Upper lobe of right lung (tissue), 1 donor: Measurements from ENCODE around the gene MIF4GD. TPM values are rescaled to one million over a fixed set of nuclear protein-coding genes. Genes with fewer than 3 reads are reported as not detected.

Experiments used
- ATAC-seq: fragments of 200-7000 bp; cut with Tn5 transposase; one replicate; pipeline ENCODE4 v1.9.1; 2020; ENCODE audit warnings: mild to moderate bottlenecking, moderate library complexity
- DNase-seq: peaks from one replicate; pipeline ENCODE4 v3.0.0-alpha.2; 2020
- H3K27ac ChIP-seq: fragments of 200-600 bp; one replicate; pipeline ENCODE4 v1.8.0; 2022
- H3K27me3 ChIP-seq: fragments of 200-600 bp; one replicate; pipeline ENCODE4 v1.8.0; 2022; ENCODE audit warnings: mild to moderate bottlenecking
- H3K36me3 ChIP-seq: fragments of 200-600 bp; one replicate; pipeline ENCODE4 v1.8.0; 2022
- H3K4me1 ChIP-seq: fragments of 200-600 bp; one replicate; pipeline ENCODE4 v1.8.0; 2022
- H3K4me3 ChIP-seq: fragments of 200-600 bp; one replicate; pipeline ENCODE4 v1.8.0; 2022; ENCODE audit warnings: mild to moderate bottlenecking
- H3K9me3 ChIP-seq: fragments of 200-600 bp; one replicate; pipeline ENCODE4 v1.8.0; 2022
- CTCF ChIP-seq: fragments of 200-600 bp; IDR thresholded peaks from one replicate; pipeline ENCODE4 v1.8.0; 2022; ENCODE audit warnings: antibody characterized with exemption
- intact Hi-C: fragments of 100-400 bp; cut with DNase I; formaldehyde crosslinking; loops from one replicate; pipeline ENCODE4 v1.11.0; 2022
- total RNA-seq: library from RNA; stranded (reverse); fragmentation: NEBNext Ultra II Directional; extraction: Animal tissue kit (Norgen Biotek cat#: 25700); gene quantifications from one replicate; pipeline ENCODE4 v1.2.1, GENCODE V29; 2021
- donor health status: DM: no; HTN: yes; CAD: no; lungs with severe emphysema.

The MIF4GD gene
- total RNA-seq, 1 donor from 2014 or later: 25.7 TPM

DNA sequence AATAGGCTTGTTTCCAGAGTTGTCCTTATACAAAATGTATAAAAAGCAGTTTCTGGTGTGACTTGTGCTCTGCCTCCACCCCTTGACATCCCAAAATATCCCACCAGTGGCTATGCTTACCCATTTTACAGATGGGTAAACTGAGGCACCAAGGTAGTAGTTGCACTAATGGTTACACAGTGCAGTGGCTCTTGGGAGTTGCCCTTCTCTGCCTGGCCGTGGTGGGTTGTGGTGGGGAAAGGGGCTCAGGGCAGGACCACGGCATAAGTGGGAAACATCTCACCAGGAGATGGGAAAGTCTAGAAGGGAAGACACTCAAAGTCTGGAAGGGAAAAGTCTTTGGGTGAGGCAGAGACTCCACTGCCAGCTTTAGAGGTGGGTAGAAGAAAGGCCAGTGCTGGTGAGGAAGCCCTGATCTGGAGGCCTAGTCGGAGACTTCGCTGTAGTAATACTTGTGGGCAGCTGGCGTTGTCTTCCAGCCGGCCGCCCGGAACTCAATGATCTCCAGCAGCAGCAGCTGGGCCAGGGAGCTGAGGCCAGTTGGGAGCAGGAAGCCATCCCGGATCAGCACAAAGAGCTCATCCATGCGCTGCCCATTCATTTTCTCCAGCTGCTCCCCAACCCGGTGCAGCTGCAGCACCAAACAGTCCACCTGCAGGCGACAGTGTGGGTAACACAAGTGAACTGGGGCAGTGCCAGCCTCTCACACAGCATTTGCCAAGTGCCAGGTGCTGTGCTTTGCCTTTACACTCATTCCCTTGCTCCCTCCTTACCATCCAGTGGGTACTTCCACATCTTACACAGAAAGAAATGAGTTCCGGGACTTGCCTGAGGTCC lies 4.5 kb downstream of the MIF4GD start:
- no peak overlapping the region for H3K27ac ChIP-seq
- TF ChIP-seq CTCF: no peak

GRCh38 chr17:75265614-75266315 lies 5.3 kb downstream of the MIF4GD start:
- H3K27me3 ChIP-seq: no peaks in the 10 kb centered on the region
- H3K4me1 ChIP-seq: peaks cover 16% of the 10 kb centered on the region
- no peaks in the 10 kb centered on the region for H3K9me3 ChIP-seq
- H3K27ac ChIP-seq: no peak overlapping the region
- intact Hi-C loops: no loop called here
- no peak overlapping the region for H3K4me3 ChIP-seq
- ATAC-seq: no peak
- TF ChIP-seq CTCF: no peak
- no peak for DNase-seq
- peaks cover 44% of the 10 kb centered on the region for H3K36me3 ChIP-seq

More for the DNA sequence above, 4.5 kb downstream of the MIF4GD start:
- Histone ChIP-seq H3K4me1 (peaks cover 16% of the 10 kb centered on the region), H3K4me3 (no peak overlapping the region), H3K27me3 (no peaks in the 10 kb centered on the region), H3K9me3 (no peaks in the 10 kb centered on the region), H3K36me3 (peaks cover 44% of the 10 kb centered on the region)
- intact Hi-C loops: no loop called here
- no peak for ATAC-seq
- DNase-seq: no peak

DNA sequence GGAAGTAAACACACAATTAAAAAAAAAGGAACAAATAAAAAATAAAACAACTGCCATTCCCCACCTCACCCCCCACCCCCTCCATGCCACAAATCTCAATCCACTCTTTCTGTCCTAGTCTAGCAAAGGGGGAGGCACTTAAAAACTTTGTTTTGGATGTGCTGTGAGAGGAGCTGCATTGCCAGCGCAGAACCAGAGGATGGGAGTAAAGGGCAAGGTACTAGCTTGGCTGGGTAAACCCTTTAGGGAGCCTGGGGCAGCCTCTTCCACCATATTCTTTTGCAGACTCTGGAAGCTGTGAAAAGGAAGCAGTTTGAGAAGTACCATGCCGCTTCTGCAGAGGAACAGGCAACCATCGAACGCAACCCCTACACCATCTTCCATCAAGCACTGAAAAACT lies 8.0 kb downstream of the MIF4GD start:
- peaks cover 26% of the 10 kb centered on the region for H3K4me1 ChIP-seq

DNA sequence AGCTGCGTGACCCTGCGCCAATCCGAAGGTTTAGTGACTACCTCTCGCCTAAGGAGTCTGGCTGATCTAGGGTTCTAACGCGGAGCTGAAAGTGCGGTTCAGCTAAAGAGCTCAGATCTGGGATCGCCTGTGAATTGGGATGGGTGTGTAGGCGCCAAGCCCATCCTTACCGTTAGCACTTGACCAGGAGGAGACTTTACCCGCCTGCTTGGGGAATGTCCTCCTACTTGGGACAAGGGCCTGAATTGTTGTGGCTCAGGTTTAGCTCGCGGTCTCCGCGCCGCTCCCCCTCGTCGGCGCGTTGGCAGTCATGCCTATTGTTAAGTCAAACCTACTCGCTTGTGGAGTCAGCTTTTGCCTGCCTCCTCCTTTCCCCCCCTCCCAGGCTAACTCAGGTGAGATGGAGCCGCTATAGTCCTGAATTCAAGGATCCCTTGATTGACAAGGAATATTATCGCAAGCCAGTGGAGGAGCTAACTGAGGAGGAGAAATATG lies 8.9 kb downstream of the MIF4GD start:
- no peaks in the 10 kb centered on the region for H3K27me3 ChIP-seq
- H3K4me1 ChIP-seq: peaks cover 27% of the 10 kb centered on the region
- no peaks in the 10 kb centered on the region for H3K9me3 ChIP-seq
- peak overlapping the region; percentile 99 for H3K27ac ChIP-seq
- H3K4me3 ChIP-seq: peak overlapping the region; percentile 100
- ATAC-seq (peak; percentile 7), DNase-seq (no peak)
- peaks cover 41% of the 10 kb centered on the region for H3K36me3 ChIP-seq
- TF ChIP-seq CTCF: no peak
- intact Hi-C loops: no loop called here

More for the DNA sequence above, 8.0 kb downstream of the MIF4GD start:
- H3K9me3 ChIP-seq: no peaks in the 10 kb centered on the region
- DNase-seq (no peak), ATAC-seq (no peak)
- peaks cover 44% of the 10 kb centered on the region for H3K36me3 ChIP-seq
- intact Hi-C loops: no loop called here
- no peaks in the 10 kb centered on the region for H3K27me3 ChIP-seq
- peak overlapping the region; percentile 99 for H3K27ac ChIP-seq
- H3K4me3 ChIP-seq: no peak overlapping the region
- TF ChIP-seq CTCF: no peak

GRCh38 chr17:75261336-75262111 lies 9.5 kb downstream of the MIF4GD start, which contains the start of the genes GGA3 and MRPS7:
Gene GGA3, minus strand, starts transcription at chr17:75261606. Its CDS starts 19 bp downstream, at chr17:75261587.
Gene MRPS7, plus strand, starts transcription at chr17:75261879. Its CDS starts 22 bp downstream, at chr17:75261901.
- DNase-seq: peak; percentile 98
- Histone ChIP-seq H3K9me3 (no peaks in the 10 kb centered on the region), H3K27ac (peak within 1 kb of the TSS; percentile 99), H3K4me3 (peak within 1 kb of the TSS; percentile 100), H3K36me3 (peaks cover 35% of the 10 kb centered on the region), H3K4me1 (peaks cover 27% of the 10 kb centered on the region), H3K27me3 (no peaks in the 10 kb centered on the region)
- intact Hi-C loops: no loop called here
- TF ChIP-seq CTCF: no peak
- peak; percentile 98 for ATAC-seq
